Measurements from ENCODE around the gene GPANK1. TPM values are rescaled to one million over a fixed set of nuclear protein-coding genes. Genes with fewer than 3 reads are reported as not detected.

The GPANK1 gene
- total RNA-seq, 1 experiment from 2014 or later, result 26.8 TPM

DNA sequence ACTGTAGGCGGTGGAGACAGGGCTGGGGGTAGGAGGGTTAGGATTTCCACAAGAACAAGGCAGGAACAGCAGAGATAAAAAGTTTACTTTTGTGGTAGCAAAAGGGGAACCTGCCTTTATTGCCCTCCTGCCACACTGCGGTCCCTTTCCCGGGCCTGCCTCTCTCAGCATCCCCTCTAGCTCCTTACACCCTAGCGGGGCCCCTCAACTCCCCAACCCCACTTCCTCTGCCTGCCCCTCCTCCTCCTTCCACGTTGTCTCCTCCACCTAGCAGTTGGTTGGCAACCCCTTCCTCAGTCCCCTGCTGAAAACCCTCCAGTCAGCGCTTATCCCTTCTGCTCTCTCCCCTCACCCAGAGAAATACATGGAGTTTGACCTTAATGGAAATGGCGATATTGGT, 49.0 kb downstream of the GPANK1 start:
- Histone ChIP-seq H3K79me2 (ENCODE audit: insufficient read depth, low read length) (no peaks in the 10 kb centered on the region), H3K56ac (ENCODE audit: insufficient read length, low read depth, low read length) (no peak overlapping the region), H4K20me1 (ENCODE audit: control insufficient read depth, insufficient read depth, insufficient read length) (no peaks in the 10 kb centered on the region), H3K79me1 (ENCODE audit: insufficient read depth, low read depth, low read length, poor library complexity, severe bottlenecking) (no peaks in the 10 kb centered on the region), H3K4ac (ENCODE audit: low read depth, low read length) (no peak overlapping the region), H2BK20ac (ENCODE audit: low read depth, low read length, poor library complexity, severe bottlenecking) (no peak overlapping the region), H4K8ac (replicated peaks; ENCODE audit: insufficient read length, low read depth, low read length) (no peak overlapping the region), H2BK5ac (ENCODE audit: insufficient read length, low read length) (no peak overlapping the region), H3K9me3 (ENCODE audit: control insufficient read depth, low read depth, low read length) (no peaks in the 10 kb centered on the region), H3K14ac (ENCODE audit: insufficient read depth, low read length) (no peak overlapping the region), H3K27me3 (ENCODE audit: insufficient read depth, low read length) (no peaks in the 10 kb centered on the region), H3K4me2 (ENCODE audit: insufficient read depth, insufficient read length, low read length) (no peak overlapping the region), H2AK5ac (ENCODE audit: insufficient read length, low read length) (no peak overlapping the region), H2AFZ (ENCODE audit: low read length) (no peak overlapping the region), H2BK120ac (ENCODE audit: low read depth, low read length, poor library complexity, severe bottlenecking) (no peak overlapping the region), H3K9ac (ENCODE audit: extremely low read depth, insufficient read length, low read length) (no peak overlapping the region), H2BK15ac (ENCODE audit: low read depth, low read length) (no peak overlapping the region), H3K4me1 (ENCODE audit: insufficient read depth, low read length) (peaks cover 14% of the 10 kb centered on the region; the same call in 1 of the 2 replicates), H3K23ac (ENCODE audit: insufficient read length, low read depth, low read length) (no peak overlapping the region), H4K91ac (ENCODE audit: insufficient read length, low read depth, low read length) (no peak overlapping the region), H3K27ac (ENCODE audit: insufficient read length, low read depth, low read length) (no peak overlapping the region), H3K18ac (ENCODE audit: insufficient read length, low read depth, low read length) (peak overlapping the region; percentile 72), H3K23me2 (ENCODE audit: insufficient read length, low read depth, low read length, poor library complexity, severe bottlenecking) (no peaks in the 10 kb centered on the region), H4K5ac (ENCODE audit: insufficient read length, low read depth, low read length) (no peak overlapping the region), H2BK12ac (ENCODE audit: insufficient read length, low read depth, low read length) (no peak overlapping the region), H3T11ph (ENCODE audit: low read length) (no peak overlapping the region)
- no peaks in the 10 kb centered on the region for H3K9me3 Mint-ChIP-seq
- TF ChIP-seq, protein P1, sequence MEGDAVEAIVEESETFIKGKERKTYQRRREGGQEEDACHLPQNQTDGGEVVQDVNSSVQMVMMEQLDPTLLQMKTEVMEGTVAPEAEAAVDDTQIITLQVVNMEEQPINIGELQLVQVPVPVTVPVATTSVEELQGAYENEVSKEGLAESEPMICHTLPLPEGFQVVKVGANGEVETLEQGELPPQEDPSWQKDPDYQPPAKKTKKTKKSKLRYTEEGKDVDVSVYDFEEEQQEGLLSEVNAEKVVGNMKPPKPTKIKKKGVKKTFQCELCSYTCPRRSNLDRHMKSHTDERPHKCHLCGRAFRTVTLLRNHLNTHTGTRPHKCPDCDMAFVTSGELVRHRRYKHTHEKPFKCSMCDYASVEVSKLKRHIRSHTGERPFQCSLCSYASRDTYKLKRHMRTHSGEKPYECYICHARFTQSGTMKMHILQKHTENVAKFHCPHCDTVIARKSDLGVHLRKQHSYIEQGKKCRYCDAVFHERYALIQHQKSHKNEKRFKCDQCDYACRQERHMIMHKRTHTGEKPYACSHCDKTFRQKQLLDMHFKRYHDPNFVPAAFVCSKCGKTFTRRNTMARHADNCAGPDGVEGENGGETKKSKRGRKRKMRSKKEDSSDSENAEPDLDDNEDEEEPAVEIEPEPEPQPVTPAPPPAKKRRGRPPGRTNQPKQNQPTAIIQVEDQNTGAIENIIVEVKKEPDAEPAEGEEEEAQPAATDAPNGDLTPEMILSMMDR (conservative IDR thresholded peaks at IDR 0.05), result no peak
- no peaks in the 10 kb centered on the region for H3K27me3 Mint-ChIP-seq (ENCODE audit: low read depth)
- no peaks in the 10 kb centered on the region; a peak in 1 of 7 replicates for H3K36me3 Mint-ChIP-seq (ENCODE audit: insufficient read depth in 1 of 3, low read depth in 3 of 3)
- H3K4me3 Mint-ChIP-seq, result peak overlapping the region in 1 of 2 experiments; percentile 29; a peak in 1 of 5 replicates
- no peak for DNase-seq
- no CpG with 5 or more reads among the region's 7 CpGs for WGBS (ENCODE audit: extremely low coverage, insufficient read length, low lambda C conversion rate)
- H3K27ac Mint-ChIP-seq, result peak overlapping the region in 2 of 3 experiments; percentile 34 to 94; a peak in 4 of 7 replicates
- H3K4me1 Mint-ChIP-seq, result peaks cover 19 to 26% of the 10 kb centered on the region in 2 experiments
